Measurements from ENCODE around the gene CENPV.

The CENPV gene

GRCh38 chr17:16363749-16364536 lies 10.7 kb upstream of the CENPV start:
- DNase-seq (ENCODE audit: low spot score) (peak; percentile 29), FAIRE-seq (no peak)

DNA sequence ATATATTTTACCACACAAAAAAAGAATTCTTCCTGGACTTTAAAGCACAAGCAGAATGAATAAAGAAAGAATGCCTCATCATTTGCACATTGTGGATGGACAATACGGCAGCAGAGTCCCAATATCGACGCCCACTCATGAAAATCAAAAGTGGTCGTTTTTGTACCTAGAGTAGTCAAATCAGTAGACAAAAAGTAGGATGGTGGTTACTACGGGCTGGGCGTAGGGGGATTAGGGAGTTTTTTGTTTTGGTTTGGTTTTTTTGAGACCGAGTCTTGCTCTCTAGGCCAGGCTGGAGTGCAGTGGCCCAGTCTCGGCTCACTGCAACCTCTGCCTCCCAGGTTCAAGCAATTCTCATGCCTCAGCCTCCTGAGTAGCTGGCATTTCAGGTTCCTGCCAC lies 8.6 kb upstream of the CENPV start:
- FAIRE-seq, result no peak
- no peak for DNase-seq (ENCODE audit: low spot score)

- FAIRE-seq, result no peak
These were observed 5.1 kb upstream of the CENPV start for GRCh38 chr17:16358394-16358793.

GRCh38 chr17:16354585-16354984 lies 1.3 kb upstream of the CENPV start:
- DNase-seq (ENCODE audit: low spot score), result no peak
- no peak for FAIRE-seq

More at GRCh38 chr17:16358394-16358793, 5.1 kb upstream of the CENPV start:
- no peak for DNase-seq (ENCODE audit: low spot score)

- FAIRE-seq, result no peak
- no peak for DNase-seq (ENCODE audit: low spot score)
These were observed 477 bp downstream of the CENPV start for GRCh38 chr17:16352667-16353316.

- FAIRE-seq, result no peak
- no peak for DNase-seq (ENCODE audit: low spot score)
These were observed 984 bp downstream of the CENPV start for GRCh38 chr17:16352303-16352666.

DNA sequence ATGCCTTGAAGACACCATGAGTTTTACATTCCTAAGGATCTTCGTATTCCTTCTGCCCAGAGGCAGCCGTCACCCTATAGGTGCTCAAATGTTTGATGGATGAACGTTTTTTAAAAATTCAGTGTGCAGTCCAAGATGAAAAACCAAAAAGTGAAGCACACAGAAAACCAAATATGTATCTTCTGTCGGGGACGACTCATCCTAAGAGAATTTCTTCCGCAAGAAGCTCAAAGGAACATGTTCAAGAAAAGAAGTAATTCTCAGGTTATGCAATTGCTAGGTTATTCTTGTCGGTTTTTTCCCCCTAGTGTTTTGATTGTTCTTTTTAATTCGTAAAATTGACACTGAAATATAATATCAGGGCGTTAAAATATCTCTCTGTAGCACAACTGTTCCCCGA lies 1.4 kb downstream of the CENPV start:
- no peak for DNase-seq (ENCODE audit: low spot score)

GRCh38 chr17:16349431-16349830 lies 3.8 kb downstream of the CENPV start:
- no peak for DNase-seq (ENCODE audit: low spot score)

More for the DNA sequence above, 1.4 kb downstream of the CENPV start:
- FAIRE-seq, result no peak

GRCh38 chr17:16348586-16348985 lies 4.7 kb downstream of the CENPV start:
- DNase-seq (ENCODE audit: low spot score), result no peak
- FAIRE-seq, result no peak

More at GRCh38 chr17:16349431-16349830, 3.8 kb downstream of the CENPV start:
- FAIRE-seq, result no peak

GRCh38 chr17:16346721-16347271 lies 6.5 kb downstream of the CENPV start:
- DNase-seq (ENCODE audit: low spot score) (no peak), FAIRE-seq (no peak)

GRCh38 chr17:16345565-16345964 lies 7.7 kb downstream of the CENPV start:
- DNase-seq (ENCODE audit: low spot score), result no peak
- FAIRE-seq, result no peak

DNA sequence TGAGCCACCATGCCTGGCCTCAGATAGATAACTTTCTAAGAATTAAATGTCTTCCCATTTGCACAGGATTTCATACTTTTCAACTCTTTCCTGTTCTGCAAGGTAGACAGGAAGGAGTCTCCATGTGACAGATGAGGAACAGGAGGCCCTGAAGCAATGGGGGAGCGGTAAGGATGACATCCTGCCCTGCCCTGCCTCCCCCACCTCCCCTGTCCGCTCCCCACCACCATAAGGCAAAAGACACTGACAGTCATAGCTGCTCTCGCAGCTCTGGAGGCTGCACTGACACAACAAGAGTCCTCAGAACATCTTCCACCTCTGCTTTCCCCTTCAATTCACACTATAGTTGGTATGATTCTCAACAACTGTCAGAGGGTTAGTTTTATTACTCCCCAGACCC lies 9.7 kb downstream of the CENPV start:
- DNase-seq (ENCODE audit: low spot score), result no peak
- no peak for FAIRE-seq

DNA sequence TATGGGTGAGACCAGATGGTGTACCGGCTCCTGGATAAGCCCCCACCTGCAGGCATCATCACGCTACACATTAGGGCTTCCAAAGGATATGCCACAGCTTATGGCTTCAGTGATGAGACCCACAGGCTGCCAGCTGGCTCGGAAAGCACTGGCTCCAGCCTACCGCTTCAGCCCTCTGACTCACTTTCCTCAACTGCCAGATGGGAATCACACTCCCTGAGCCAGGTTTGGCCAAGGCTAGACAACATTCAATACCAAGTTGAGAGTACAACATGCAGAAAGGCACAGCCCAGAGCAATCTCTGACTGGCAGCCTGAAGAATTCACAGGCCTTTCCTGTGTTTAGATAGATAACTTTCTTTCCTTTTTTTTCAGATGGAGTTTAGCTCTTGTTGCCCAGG lies 10.3 kb downstream of the CENPV start:
- FAIRE-seq (no peak), DNase-seq (ENCODE audit: low spot score) (no peak)

DNA sequence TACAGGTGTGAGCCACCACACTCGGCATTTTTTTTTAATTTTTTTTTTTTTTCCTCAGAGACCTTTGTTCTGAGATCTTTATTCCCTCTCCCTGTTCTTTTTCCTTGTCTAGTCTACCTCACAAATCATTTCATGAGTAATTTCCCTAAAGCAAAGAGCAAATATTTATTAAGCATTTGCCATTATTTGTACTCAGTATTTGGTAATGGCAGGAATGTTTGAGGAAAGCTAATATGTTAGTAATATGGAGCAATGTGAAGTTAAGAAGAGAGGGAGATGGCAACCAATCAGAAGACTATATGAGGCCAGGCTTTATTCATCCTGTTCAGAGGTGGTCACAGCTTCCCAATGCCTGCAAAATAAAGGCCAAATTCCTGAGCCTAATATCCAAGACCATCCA lies 13.3 kb downstream of the CENPV start:
- FAIRE-seq (no peak), DNase-seq (ENCODE audit: low spot score) (no peak)

GRCh38 chr17:16339402-16339801 lies 13.9 kb downstream of the CENPV start:
- no peak for DNase-seq (ENCODE audit: low spot score)
- FAIRE-seq, result no peak

GRCh38 chr17:16338391-16338790 lies 14.9 kb downstream of the CENPV start:
- no peak for DNase-seq (ENCODE audit: low spot score)
- no peak for FAIRE-seq

DNA sequence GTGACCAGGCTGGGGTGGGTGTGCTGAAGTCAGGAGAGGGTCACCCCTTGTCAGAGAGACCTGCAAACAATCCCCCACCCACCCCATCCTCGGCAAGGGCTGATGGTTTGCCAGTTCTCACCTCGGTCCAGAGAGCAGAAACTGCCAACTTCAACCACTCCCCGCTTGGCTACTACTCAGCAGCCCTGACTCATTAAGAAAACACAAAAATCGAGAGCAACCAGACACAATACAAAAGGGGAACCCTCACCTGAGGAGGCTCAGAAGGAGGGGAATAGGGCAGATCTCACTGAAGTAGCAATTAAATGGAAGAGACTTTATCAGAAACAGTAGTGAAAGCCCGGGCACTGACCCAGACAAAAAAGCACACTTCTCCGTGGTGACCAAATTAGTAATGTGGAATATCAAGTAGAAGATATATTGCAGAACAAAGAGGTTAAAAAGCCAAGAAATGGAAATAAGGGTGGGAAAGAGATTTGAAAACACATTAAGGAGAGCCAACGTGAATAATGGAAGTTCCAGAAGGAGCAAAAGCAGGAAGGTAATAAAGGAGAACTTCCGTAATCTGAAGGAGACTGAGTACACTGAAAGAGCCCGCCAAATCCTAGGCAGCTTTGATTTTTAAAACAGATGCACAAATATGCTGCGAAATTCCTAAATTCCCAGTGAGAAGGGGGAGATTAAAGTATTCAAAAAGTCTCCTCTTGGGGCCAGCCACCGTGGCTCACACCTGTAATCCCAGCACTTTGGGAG lies 23.6 kb downstream of the CENPV start:
- DNase-seq (ENCODE audit: low spot score) (peak; percentile 38), FAIRE-seq (peak; percentile 61)

- FAIRE-seq (no peak), DNase-seq (ENCODE audit: low spot score) (no peak)
These were observed 24.3 kb downstream of the CENPV start for GRCh38 chr17:16328997-16329396.

DNA sequence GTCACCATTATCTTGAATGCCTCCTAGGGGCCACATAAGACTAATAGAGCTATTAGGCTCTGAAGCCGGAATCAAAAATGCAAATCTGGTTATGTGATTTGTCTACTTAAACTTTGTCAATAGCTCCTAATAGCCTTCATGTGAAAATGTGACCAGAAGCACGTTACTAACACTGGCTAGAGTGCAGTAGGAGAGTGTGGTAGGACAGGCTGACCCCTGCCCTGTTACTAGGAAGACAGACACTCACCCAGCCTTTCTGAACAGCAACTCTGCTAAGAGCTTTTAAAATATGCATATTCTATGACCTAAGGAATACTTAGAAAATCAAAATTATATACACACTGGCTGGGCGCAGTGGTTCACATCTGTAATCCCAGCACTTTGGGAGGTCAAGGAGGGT lies 26.3 kb downstream of the CENPV start:
- no peak for FAIRE-seq
- DNase-seq (ENCODE audit: low spot score), result no peak

GRCh38 chr17:16325964-16326363 lies 27.3 kb downstream of the CENPV start:
- FAIRE-seq (no peak), DNase-seq (ENCODE audit: low spot score) (no peak)

GRCh38 chr17:16322636-16323035 lies 30.6 kb downstream of the CENPV start:
- no peak for FAIRE-seq
- no peak for DNase-seq (ENCODE audit: low spot score)

DNA sequence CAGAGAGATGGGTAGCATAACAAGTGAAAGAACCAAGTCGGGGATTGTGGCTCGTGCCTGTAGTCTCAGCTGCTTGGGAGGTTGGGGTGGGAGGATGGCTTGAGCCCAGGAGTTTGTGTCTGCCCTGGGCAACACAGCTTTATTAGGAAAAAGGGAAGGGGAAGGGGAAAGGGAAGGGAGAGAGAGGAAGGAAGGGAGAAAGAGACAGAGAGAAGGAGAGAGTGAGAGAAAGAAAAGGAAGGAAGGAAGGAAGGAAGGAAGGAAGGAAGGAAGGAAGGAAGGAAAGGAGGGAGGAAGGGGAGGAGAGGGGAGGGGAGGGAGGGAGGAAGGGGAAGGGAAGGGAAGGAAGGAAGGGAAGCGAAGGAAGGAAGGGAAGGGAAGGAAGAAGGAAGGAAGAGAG lies 33.3 kb downstream of the CENPV start:
- no peak for DNase-seq (ENCODE audit: low spot score)

More for the DNA sequence above, 33.3 kb downstream of the CENPV start:
- no peak for FAIRE-seq
